ENCODE results near the gene BRSK1.

Gene BRSK1

DNA sequence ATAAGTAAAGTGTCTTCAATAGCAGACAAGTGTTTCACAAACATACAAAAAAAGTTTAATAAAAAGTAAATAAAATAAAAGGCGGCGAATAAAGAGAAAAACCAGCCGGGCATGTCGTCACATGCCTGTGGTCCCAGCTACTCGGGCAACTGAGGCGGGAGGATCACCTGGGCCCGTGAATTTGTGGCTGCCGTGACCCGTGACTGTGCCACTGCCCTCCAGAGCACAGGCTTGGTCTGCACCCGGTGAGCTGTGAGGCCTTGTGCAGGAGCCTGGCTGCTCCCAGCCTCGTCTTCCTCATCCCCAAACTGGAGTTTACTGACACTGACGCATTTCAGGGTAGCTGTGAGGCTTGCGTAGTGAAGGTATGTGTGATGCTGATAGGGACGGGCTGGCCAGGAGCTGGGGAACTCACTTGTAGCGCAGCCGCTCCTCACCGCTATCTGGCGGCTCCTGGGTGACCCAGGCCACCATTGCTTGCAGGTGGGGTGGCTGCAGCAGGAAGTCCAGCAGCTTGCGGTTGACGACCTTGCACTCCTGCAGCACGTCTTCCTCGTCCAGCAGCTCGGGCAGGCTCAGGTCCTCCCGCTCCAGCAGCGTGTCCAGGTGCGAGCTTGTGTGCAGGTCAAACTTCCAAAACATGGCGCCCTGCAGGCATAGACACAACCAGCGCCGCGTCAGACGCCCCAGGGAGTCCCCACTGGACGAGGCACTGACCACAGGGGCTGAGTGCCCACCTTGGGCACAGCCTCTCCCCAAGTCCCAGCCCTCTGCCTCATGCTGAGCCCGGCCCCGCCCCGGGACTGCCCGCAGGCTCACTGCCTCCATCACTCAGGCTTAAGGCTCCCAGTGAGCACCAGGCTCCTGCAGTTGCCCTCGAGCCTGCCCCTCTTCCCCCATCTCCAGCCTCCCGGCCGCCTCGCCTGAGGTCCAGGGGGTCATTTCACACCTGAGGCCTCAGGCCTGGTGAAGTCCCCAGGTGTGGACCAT lies 37.0 kb upstream of the BRSK1 start:
- FAIRE-seq, result no peak
- no peak for DNase-seq (ENCODE audit: insufficient read length, low spot score)
- TF ChIP-seq TAF1 (IDR thresholded peaks at IDR 0.05; ENCODE audit: low read depth, low read length), result no peak
- no peak for TF ChIP-seq PAX5 (IDR thresholded peaks at IDR 0.05; ENCODE audit: insufficient read depth, low read length, severe bottlenecking)
- TF ChIP-seq SPI1 (IDR thresholded peaks at IDR 0.05; ENCODE audit: low read depth, low read length), result no peak
- no peak for TF ChIP-seq POLR2AphosphoS5 (IDR thresholded peaks at IDR 0.05; ENCODE audit: low read depth, low read length)

DNA sequence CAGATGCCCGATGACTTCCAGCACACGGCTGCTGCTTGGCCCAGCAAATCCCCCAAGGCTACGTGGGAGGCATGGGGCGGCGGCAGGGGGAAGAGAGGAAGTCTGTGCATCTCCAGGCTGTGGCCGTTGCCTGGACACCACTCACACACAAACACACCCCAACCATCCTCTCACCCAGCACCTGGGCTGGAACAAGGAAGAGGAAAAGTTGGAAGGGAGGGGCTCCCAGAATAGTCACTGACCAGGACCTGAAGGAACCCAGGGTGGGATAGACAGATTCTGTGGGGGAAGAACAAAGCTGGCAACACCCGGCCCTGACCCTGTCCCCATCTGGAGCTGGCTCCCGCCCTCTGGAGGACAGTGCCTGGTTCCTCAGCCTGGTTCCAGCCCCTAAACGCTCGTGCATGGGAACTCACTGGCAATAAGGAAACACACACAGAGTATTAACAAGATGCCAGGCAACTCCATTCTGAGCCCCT lies 36.1 kb upstream of the BRSK1 start:
- no peak for DNase-seq (ENCODE audit: insufficient read length, low spot score)
- TF ChIP-seq PAX5 (IDR thresholded peaks at IDR 0.05; ENCODE audit: insufficient read depth, low read length, severe bottlenecking) (no peak), POLR2A (IDR thresholded peaks at IDR 0.05; ENCODE audit: low read depth, low read length) (no peak), TAF1 (IDR thresholded peaks at IDR 0.05; ENCODE audit: low read depth, low read length) (no peak), POU2F2 (IDR thresholded peaks at IDR 0.05; ENCODE audit: low read depth, low read length) (no peak), POLR2AphosphoS5 (IDR thresholded peaks at IDR 0.05; ENCODE audit: low read depth, low read length) (no peak), SPI1 (IDR thresholded peaks at IDR 0.05; ENCODE audit: low read depth, low read length) (no peak)
- FAIRE-seq, result no peak

DNA sequence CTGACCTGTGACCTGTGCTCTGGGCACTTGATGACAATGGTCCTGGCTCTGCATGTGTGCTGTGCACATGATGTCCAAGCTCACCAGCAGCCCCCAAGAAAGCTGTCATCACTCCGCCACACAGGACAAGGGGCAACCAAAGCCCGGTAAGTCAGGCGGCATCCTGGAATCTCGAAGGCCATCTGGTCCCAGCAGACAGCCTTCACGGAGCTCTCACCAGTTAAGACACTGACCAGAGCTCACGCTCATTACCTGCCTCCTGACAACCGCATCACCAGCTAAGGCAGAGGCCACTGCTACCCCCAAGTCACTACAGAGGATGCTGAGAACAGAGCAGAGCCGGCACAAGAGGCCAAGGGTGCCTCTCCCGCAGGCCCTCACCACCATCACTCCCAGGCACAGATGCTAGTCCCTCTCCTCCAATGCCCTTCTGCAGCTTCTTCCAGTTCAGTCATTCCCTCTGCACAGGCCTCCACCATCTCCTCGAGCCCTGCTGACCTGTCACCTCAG lies 35.6 kb upstream of the BRSK1 start:
- DNase-seq (ENCODE audit: insufficient read length, low spot score) (no peak), FAIRE-seq (no peak)
- TF ChIP-seq POLR2A (IDR thresholded peaks at IDR 0.05; ENCODE audit: low read depth, low read length) (0 out of 2 replicates have a peak, but pooled peaks have one; percentile 18), PAX5 (IDR thresholded peaks at IDR 0.05; ENCODE audit: insufficient read depth, low read length, severe bottlenecking) (no peak)

DNA sequence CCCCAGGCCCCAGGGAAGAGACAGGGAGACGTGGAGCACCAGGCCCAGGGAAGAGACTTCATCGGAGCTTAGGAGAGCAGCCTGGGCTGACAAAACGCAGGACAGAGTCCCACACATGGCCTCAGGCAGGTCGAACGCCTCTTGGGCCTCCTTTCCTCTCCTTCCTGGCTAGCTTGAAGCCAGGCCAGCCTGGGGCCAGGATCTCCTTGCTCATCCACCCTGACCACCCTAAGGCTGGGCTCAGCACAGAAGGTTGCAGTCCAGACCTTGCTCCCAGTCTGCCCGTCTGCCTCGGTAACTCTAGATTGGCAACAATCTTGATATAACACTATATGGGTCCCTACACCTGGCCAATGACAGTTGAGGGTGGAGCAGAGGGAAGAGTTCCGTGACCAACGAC lies 35.1 kb upstream of the BRSK1 start:
- TF ChIP-seq POLR2AphosphoS5 (IDR thresholded peaks at IDR 0.05; ENCODE audit: low read depth, low read length), result no peak
- TF ChIP-seq PAX5 (IDR thresholded peaks at IDR 0.05; ENCODE audit: insufficient read depth, low read length, severe bottlenecking), result no peak
- no peak for TF ChIP-seq POU2F2 (IDR thresholded peaks at IDR 0.05; ENCODE audit: low read depth, low read length)
- no peak for TF ChIP-seq SPI1 (IDR thresholded peaks at IDR 0.05; ENCODE audit: low read depth, low read length)
- DNase-seq (ENCODE audit: insufficient read length, low spot score) (no peak), FAIRE-seq (no peak)

- no peak for TF ChIP-seq POLR2AphosphoS5 (IDR thresholded peaks at IDR 0.05; ENCODE audit: low read depth, low read length)
- TF ChIP-seq POU2F2 (IDR thresholded peaks at IDR 0.05; ENCODE audit: low read depth, low read length), result no peak
- no peak for TF ChIP-seq SPI1 (IDR thresholded peaks at IDR 0.05; ENCODE audit: low read depth, low read length)
- TF ChIP-seq POLR2A (IDR thresholded peaks at IDR 0.05; ENCODE audit: low read depth, low read length), result no peak
- no peak for TF ChIP-seq PAX5 (IDR thresholded peaks at IDR 0.05; ENCODE audit: insufficient read depth, low read length, severe bottlenecking)
- no peak for TF ChIP-seq TAF1 (IDR thresholded peaks at IDR 0.05; ENCODE audit: low read depth, low read length)
- DNase-seq (ENCODE audit: insufficient read length, low spot score) (no peak), FAIRE-seq (no peak)
Observed at GRCh38 chr19:55249841-55250240, 34.0 kb upstream of the BRSK1 start.

- FAIRE-seq, result no peak
- no peak for DNase-seq (ENCODE audit: insufficient read length, low spot score)
- TF ChIP-seq SPI1 (IDR thresholded peaks at IDR 0.05; ENCODE audit: low read depth, low read length) (no peak), PAX5 (IDR thresholded peaks at IDR 0.05; ENCODE audit: insufficient read depth, low read length, severe bottlenecking) (no peak), POLR2A (IDR thresholded peaks at IDR 0.05; ENCODE audit: low read depth, low read length) (no peak), POU2F2 (IDR thresholded peaks at IDR 0.05; ENCODE audit: low read depth, low read length) (no peak), POLR2AphosphoS5 (IDR thresholded peaks at IDR 0.05; ENCODE audit: low read depth, low read length) (no peak), TAF1 (IDR thresholded peaks at IDR 0.05; ENCODE audit: low read depth, low read length) (no peak)
Observed at GRCh38 chr19:55250262-55251036, 33.3 kb upstream of the BRSK1 start.

DNA sequence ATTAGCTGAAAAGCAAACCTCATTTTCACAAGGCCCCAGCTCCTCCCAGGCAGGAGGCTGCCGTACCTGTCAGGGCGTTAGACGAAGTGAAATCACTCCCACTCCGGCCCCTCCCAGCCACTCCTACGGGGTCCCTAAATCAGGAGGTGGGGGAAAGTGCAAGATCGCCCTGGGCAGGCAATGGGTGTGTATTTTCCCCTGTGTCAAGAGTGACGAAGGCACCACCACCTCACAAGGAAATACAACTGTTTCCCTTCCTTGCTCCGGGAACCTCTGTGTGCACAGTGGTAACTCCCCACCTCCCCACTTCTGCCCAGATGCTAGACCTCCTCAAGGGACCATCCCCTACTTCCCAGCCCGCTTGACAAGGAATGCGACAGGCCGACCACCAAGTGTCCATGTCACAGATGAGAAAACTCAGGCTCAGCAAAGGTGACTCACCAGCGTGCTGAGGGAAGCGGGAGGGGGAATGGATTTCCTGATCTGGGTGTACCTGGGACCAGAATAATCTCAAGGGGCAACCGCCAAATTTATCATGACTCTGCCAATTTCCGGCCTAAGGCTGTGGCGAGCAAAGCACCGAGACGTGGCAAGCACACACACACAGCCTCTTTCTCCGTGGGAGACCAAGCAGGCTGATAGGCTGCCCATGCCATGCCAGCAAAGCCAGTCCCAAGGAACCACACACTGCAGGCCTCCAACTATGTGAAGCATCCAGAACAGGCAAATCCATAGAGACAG lies 32.3 kb upstream of the BRSK1 start:
- DNase-seq (ENCODE audit: insufficient read length, low spot score) (no peak), FAIRE-seq (peak; percentile 5)
- TF ChIP-seq POLR2AphosphoS5 (IDR thresholded peaks at IDR 0.05; ENCODE audit: low read depth, low read length) (no peak), TAF1 (IDR thresholded peaks at IDR 0.05; ENCODE audit: low read depth, low read length) (no peak), POLR2A (IDR thresholded peaks at IDR 0.05; ENCODE audit: low read depth, low read length) (no peak), PAX5 (IDR thresholded peaks at IDR 0.05; ENCODE audit: insufficient read depth, low read length, severe bottlenecking) (no peak), SPI1 (IDR thresholded peaks at IDR 0.05; ENCODE audit: low read depth, low read length) (no peak), POU2F2 (IDR thresholded peaks at IDR 0.05; ENCODE audit: low read depth, low read length) (no peak)

DNA sequence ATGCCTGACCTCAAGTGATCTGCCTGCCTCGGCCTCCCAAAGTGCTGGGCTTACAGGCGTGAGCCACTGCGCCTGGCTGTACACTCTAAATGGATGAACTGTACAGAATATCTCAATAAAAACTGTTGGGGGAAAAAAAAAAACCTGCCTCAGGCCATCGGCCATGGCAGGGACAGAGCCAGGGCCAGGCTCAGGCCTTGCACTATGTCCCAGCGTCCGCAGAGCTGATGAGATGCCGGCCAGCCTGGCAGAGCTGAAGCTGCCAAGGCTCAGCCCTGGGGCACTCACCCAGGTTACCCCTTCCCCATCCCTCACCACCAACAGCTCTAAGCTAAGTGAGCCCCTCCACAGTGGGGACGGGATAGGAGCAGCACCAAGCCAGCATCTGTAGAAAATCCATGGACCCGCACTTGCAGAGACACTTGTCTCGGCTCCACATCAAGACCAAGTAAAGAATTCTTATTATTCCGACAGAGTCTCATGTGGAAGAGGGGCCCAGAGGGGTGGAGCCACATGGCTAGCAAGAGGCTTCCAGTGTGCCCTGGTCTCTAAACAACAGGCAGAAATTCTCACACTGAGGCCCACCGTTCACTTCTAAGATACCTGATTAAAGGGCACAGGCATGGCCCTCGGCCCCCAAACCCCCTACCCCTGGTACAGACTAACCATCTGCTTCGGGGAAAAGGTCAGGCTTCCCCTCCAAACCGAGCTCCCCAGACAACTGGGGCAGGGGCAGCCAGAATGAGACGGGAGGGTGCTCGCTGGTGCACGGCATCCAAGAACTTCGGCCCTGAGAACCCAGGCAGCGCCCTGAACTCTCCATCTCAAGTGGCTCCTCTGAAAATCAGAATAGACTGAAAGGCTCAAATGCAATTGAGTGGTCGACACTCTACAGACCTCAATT lies 30.8 kb upstream of the BRSK1 start:
- DNase-seq (ENCODE audit: insufficient read length, low spot score) (no peak), FAIRE-seq (no peak)
- TF ChIP-seq POLR2AphosphoS5 (IDR thresholded peaks at IDR 0.05; ENCODE audit: low read depth, low read length) (no peak), PAX5 (IDR thresholded peaks at IDR 0.05; ENCODE audit: insufficient read depth, low read length, severe bottlenecking) (no peak), TAF1 (IDR thresholded peaks at IDR 0.05; ENCODE audit: low read depth, low read length) (no peak), POLR2A (IDR thresholded peaks at IDR 0.05; ENCODE audit: low read depth, low read length) (no peak), SPI1 (IDR thresholded peaks at IDR 0.05; ENCODE audit: low read depth, low read length) (no peak), POU2F2 (IDR thresholded peaks at IDR 0.05; ENCODE audit: low read depth, low read length) (no peak)

Data from GM12891 (cell line).